K562 (cell line): Measurements from ENCODE around the gene IQUB. TPM values are rescaled to one million over a fixed set of nuclear protein-coding genes. Genes with fewer than 3 reads are reported as not detected.

Source experiments
- CBFA2T3 ChIP-seq: fragments of 450-650 bp; IDR thresholded peaks from 2 replicates; pipeline ENCODE4 v1.6.1; 2017
- CBX2 ChIP-seq: fragments of 200-600 bp; sonication (generic); IDR thresholded peaks from one replicate; pipeline ENCODE4 v1.6.1; 2012; ENCODE audit warnings: mild to moderate bottlenecking, low read length, inconsistent platforms; ENCODE audit not compliant: insufficient read depth, poor library complexity, severe bottlenecking
- CBX5 ChIP-seq: IDR thresholded peaks from 2 replicates; pipeline ENCODE4 v1.6.1; 2014; ENCODE audit warnings: low read depth, borderline replicate concordance
- EWSR1 ChIP-seq: fragments of 450-650 bp; IDR thresholded peaks from 2 replicates; pipeline ENCODE4 v1.6.1; 2018; ENCODE audit warnings: borderline replicate concordance, mild to moderate bottlenecking, low read depth, moderate library complexity; ENCODE audit not compliant: partially characterized antibody
- HDAC2 ChIP-seq: fragments of 450-650 bp; IDR thresholded peaks from 2 replicates; pipeline ENCODE4 v1.6.1; 2016; ENCODE audit warnings: mild to moderate bottlenecking
- HMBOX1 ChIP-seq: sonication (generic); IDR thresholded peaks from 2 replicates; pipeline ENCODE4 v1.6.1; 2016
- KLF16 ChIP-seq: IDR thresholded peaks from 2 replicates; pipeline ENCODE4 v1.6.1; 2016; ENCODE audit warnings: antibody characterized with exemption
- MBD1 ChIP-seq: fragments of 250-450 bp; sonication (Bioruptor Pico); IDR thresholded peaks from 2 replicates; pipeline ENCODE4 v1.8.0; 2022; ENCODE audit warnings: inconsistent platforms
- MEF2A ChIP-seq: IDR thresholded peaks from 2 replicates; pipeline ENCODE4 v1.6.1; 2011; ENCODE audit warnings: low read depth, mild to moderate bottlenecking, low read length, moderate library complexity; ENCODE audit not compliant: control insufficient read depth
- NFYB ChIP-seq: IDR thresholded peaks from 2 replicates; pipeline ENCODE4 v1.6.1; 2011; ENCODE audit warnings: mild to moderate bottlenecking, moderate library complexity; ENCODE audit not compliant: insufficient read length; ENCODE audit errors: extremely low read depth
- RBM15 ChIP-seq: fragments of 200-400 bp; formaldehyde crosslinking; IDR thresholded peaks from 2 replicates; pipeline ENCODE4 v1.6.1; 2018; ENCODE audit warnings: mild to moderate bottlenecking, low read length, moderate library complexity; ENCODE audit not compliant: insufficient read depth
- RFX1 ChIP-seq: fragments of 450-650 bp; IDR thresholded peaks from 2 replicates; pipeline ENCODE4 v1.6.1; 2016; ENCODE audit warnings: mild to moderate bottlenecking, moderate library complexity
- SMAD2 ChIP-seq: fragments of 150-350 bp; IDR thresholded peaks from 2 replicates; pipeline ENCODE4 v1.6.1; 2014; ENCODE audit warnings: low read depth, mild to moderate bottlenecking, low read length
- SOX6 ChIP-seq: fragments of 450-650 bp; IDR thresholded peaks from 2 replicates; pipeline ENCODE4 v1.6.1; 2014; ENCODE audit warnings: mild to moderate bottlenecking
- SUPT5H ChIP-seq: fragments of 450-650 bp; IDR thresholded peaks from 2 replicates; pipeline ENCODE4 v1.6.1; 2016
- ZC3H11A ChIP-seq: IDR thresholded peaks from 2 replicates; pipeline ENCODE4 v1.6.1; 2012; ENCODE audit warnings: low read depth, low read length, improper control_type of control experiment
- ZNF354B ChIP-seq: fragments of 250-450 bp; sonication (Bioruptor Pico); IDR thresholded peaks from 2 replicates; pipeline ENCODE4 v1.4.0; 2020
- ZNF518B ChIP-seq: fragments of 250-450 bp; sonication (Bioruptor Pico); IDR thresholded peaks from 2 replicates; pipeline ENCODE4 v1.5.0; 2021; ENCODE audit warnings: mild to moderate bottlenecking, moderate library complexity
- polyA plus RNA-seq, 8 experiments: library from polyadenylated mRNA; depleted of rRNA in 4 of 8; stranded (reverse) in 5 of 8; unstranded in 3 of 8; fragments of >200 nt; fragmentation: Nextera tagmentation in 2 of 8; fragmentation: Illumina TruSeq in 1 of 8; extraction: Ambion mirVana in 2 of 8; extraction: Trizol in 1 of 8; gene quantifications; 2 replicates each; pipeline versions ENCODE4 v1.2.1 to v1.2.3, GENCODE V29; 2011 to 2014; ENCODE audit warnings: inconsistent platforms in 1 of 8, missing spikeins in 1 of 8
- total RNA-seq, 7 experiments: library from RNA; depleted of rRNA in 6 of 7; stranded (reverse); fragments of >200 nt in 6 of 7; fragmentation: Illumina TruSeq in 2 of 7; extraction: Trizol in 2 of 7; gene quantifications; 2 replicates each; pipeline versions ENCODE4 v1.2.1 to v1.2.3, GENCODE V29; 2011 to 2021; ENCODE audit warnings: low replicate concordance in 1 of 7
- TF ChIP-seq, protein P1 (sequence below), 3 experiments: fragments of 200-800 bp in 1 of 3; sonication (Bioruptor generic) in 1 of 3; sonication (generic) in 1 of 3; formaldehyde crosslinking in 1 of 3; IDR thresholded peaks; 2 replicates each; pipeline versions ENCODE4 v1.6.1 to v1.8.0; 2016 to 2022; ENCODE audit warnings: mild to moderate bottlenecking in 2 of 3, missing compliant biosample characterization in 2 of 3, missing genetic modification characterization in 2 of 3, missing genetic modification reagents in 1 of 3

IQUB gene
- total and polyA plus RNA-seq, 9 of the 15 experiments (the other 6 are each of a cell fraction or from before 2014, with no cell fraction given) = 0.62 to 2.6 (median 1.4) TPM

- no peak for TF ChIP-seq NFYB
- TF ChIP-seq CBX5 = no peak
- peak; percentile 99 for TF ChIP-seq RFX1
- TF ChIP-seq SOX6 = no peak
- TF ChIP-seq HDAC2 = peak; percentile 79; the same call in 1 of the 2 replicates
- TF ChIP-seq RBM15 = no peak
- TF ChIP-seq ZNF518B (CRISPR knock-in tag) = no peak
- TF ChIP-seq ZNF354B (CRISPR knock-in tag) = no peak
- TF ChIP-seq ZC3H11A = no peak
- TF ChIP-seq KLF16 = no peak
- peak; percentile 98 for TF ChIP-seq SUPT5H
- TF ChIP-seq CBX2 = no peak
- no peak for TF ChIP-seq SMAD2
- no peak for TF ChIP-seq HMBOX1
- TF ChIP-seq EWSR1 = no peak
- TF ChIP-seq CBFA2T3 = no peak
- no peak for TF ChIP-seq MEF2A
- TF ChIP-seq, protein P1, sequence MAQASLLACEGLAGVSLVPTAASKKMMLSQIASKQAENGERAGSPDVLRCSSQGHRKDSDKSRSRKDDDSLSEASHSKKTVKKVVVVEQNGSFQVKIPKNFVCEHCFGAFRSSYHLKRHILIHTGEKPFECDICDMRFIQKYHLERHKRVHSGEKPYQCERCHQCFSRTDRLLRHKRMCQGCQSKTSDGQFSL (CRISPR knock-in tag; IDR thresholded peaks at IDR 0.05) = no peak
- TF ChIP-seq, protein P1 (tag; IDR thresholded peaks at IDR 0.05) = no peak
- no peak for TF ChIP-seq MBD1 (CRISPR knock-in tag)
These were observed at the start of gene IQUB (continued) for GRCh38 chr7:123534383-123535260.
